Measurements from ENCODE around the gene SWAP70.

The SWAP70 gene

GRCh38 chr11:9753021-9753420 lies 89.1 kb downstream of the SWAP70 start:
- DNase-seq (ENCODE audit: low read depth): no peak

DNA sequence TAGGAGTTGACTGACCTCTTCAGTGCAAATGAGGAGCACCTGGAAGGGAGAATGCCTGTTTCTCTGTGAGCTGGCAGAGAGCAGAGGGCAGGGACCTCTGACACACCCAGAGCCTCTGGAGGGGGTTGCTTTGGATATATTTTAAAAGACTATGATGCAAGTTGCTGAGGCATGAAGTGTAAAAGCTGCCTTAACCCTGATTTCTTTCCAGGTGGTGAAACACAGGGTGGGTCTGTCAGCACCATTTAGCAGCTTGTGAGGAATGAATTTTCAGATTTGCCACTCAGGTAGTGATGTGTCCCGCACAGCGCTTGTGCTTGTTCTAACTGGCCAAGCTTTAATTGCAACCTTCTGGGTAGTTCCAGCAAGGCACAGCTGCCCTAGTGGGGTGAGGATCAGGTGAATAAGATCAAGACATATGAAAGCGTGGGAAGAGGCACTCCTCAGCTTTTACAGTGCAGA lies 90.2 kb downstream of the SWAP70 start:
- DNase-seq (ENCODE audit: low read depth): no peak

DNA sequence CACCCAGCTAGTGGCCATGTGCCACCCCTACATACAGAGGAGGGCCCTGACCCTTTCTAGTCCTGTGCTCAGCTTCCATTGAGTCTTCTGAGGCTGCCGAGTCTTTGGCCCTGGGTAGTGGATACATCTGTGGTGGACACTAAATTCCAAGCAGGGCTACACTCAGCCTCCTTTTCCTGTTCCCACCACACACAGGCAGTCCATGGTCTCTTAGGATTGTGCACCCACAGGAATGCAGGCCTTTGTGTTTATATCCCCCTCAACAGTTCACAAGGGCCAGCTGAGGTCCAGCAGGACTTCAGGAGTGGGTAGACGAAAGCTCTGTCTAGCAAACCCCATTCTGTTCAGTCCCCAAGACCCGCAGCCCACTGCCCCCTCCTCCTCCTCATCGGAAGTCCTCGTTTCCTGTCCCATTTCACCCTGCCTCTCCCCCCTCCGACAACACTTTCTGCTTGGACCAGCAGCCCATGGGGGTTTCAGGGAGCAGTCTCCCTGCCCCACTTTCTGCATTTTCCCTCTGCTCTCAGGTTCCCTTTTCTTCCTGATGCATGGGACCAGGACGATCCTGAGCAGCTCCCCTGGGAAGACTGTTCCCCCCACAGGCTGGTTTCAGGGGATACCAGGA lies 91.8 kb downstream of the SWAP70 start:
- DNase-seq (ENCODE audit: low read depth): no peak

- DNase-seq (ENCODE audit: low read depth): no peak
Measured at GRCh38 chr11:9756461-9756860, 92.6 kb downstream of the SWAP70 start.

DNA sequence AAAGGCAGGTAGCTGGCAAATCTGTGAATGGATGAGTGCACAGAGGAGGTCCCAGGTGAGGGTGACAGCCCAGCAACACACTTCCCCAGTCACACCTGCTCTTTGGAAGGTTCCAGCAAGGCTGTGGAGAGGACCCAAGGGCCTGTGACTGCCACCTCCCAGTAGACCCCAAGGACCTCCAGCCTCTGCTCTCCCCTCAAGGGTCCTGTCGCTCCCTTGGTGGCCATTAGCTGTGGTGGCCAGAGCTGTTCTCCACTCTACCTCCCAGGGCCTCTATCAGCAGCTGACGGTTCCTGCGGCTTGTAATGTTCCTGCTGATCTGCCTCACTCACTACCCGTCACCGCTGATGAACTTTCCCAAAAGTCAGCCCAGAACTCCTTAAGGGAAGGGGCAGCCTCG lies 93.0 kb downstream of the SWAP70 start:
- no peak for DNase-seq (ENCODE audit: low read depth)

DNA sequence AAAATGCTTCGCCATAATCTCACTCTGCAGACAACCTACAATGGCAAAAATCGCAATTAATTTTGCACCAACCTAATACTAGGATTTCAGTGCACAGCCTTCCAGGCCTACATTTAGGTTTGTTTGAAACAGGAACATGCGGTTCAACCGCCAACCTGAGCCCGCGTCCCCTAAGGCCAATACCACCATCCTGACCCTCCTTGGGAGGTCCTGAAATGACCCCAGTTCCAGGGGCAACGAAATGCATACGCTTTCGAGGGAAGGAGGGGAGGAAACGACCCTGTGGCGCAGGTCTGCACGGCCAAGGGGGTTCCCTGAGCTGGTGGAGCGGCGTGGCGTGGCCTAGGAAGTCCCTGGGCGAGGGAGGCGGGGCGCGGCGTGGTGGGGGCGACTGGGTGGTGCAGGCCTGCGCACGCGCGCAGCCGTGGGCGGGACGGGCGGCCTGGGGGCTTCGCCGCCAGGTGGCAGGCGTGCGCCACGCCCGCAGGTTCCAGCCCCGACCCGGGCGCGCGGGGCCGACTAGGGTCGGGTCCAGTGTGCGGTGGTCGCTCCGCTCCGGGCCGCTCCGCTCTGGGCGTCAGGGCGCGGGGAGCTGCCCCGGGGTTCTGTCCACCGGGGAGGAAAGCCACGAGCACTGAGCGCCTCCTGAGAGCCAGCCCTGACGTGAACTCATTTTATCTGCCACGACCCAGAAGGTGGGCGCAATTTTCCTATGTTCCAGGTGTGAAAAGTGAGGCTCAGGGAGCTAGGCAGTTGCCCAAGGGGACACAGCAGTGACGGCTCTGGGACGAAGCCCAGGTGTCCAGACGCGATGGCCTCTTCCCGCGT lies 94.1 kb downstream of the SWAP70 start:
- peak; percentile 89 for DNase-seq (ENCODE audit: low read depth)

DNA sequence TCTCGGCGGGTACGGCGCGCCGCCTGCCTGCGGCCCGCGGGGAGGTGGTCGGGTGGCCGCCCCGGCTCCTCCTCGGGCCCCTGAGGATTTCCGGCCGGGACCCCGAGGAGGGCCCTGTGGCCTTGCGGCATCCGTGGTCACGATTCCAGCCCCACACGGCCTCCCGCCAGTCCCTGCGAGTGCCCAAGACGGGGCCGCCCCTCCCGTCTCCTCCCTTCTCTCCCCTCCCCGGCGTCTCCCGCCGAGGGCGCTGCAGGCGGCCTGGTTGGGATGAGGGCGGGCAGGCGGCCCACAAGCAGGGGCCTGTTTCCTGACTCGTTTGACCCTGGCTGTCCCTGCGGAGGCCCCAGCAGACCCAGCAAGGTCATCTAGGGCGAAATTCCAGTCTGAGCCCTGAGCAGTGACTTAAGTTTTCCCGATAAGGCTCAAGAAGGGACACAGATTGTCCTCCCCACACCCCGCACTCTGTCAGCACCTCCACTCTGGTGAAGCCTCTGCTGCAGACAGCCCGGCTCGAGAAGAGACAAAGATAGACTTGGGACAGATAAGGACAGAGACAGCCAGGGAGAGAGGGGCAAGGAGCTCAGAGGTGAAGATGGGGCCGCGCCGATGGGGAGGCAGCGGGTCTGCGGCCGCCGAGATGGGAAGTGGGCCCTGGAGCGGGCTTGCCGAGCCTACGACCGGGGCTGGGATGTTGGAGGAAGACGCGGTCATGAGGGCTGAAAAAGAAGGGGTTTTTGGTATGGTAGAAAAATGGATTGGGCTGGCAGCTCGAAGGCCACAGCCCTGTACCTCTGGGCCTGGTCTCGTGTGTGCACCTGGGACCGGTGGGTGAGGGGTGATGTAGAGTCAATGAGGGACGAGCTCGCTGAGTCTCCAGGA lies 95.0 kb downstream of the SWAP70 start:
- DNase-seq (ENCODE audit: low read depth): no peak

GRCh38 chr11:9759519-9760192 lies 95.8 kb downstream of the SWAP70 start:
- peak; percentile 96 for DNase-seq (ENCODE audit: low read depth)

- DNase-seq (ENCODE audit: low read depth): no peak
Measured at GRCh38 chr11:9760193-9760575, 96.3 kb downstream of the SWAP70 start.

- no peak for DNase-seq (ENCODE audit: low read depth)
Measured at GRCh38 chr11:9761441-9761945, 97.6 kb downstream of the SWAP70 start.

- no peak for DNase-seq (ENCODE audit: low read depth)
Measured at GRCh38 chr11:9762531-9762930, 98.7 kb downstream of the SWAP70 start.

DNA sequence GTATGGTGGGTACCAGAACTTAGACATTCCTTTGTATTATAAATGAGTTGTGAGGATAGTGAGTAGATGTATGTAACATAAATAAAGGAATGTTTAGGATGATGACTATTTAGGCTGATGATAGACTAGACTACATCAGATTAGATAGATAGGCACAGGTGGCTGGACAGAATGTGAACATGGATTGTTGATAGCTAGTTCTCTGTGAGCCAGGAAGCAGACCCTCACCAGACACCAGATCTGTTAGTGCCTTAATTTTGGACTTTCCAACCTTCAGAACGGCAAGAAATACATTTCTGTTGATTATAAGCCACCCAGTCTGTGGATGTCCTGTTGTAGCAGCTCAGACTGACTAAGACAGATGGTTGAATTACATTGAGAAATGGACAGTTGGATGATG lies 99.4 kb downstream of the SWAP70 start:
- no peak for DNase-seq (ENCODE audit: low read depth)

DNA sequence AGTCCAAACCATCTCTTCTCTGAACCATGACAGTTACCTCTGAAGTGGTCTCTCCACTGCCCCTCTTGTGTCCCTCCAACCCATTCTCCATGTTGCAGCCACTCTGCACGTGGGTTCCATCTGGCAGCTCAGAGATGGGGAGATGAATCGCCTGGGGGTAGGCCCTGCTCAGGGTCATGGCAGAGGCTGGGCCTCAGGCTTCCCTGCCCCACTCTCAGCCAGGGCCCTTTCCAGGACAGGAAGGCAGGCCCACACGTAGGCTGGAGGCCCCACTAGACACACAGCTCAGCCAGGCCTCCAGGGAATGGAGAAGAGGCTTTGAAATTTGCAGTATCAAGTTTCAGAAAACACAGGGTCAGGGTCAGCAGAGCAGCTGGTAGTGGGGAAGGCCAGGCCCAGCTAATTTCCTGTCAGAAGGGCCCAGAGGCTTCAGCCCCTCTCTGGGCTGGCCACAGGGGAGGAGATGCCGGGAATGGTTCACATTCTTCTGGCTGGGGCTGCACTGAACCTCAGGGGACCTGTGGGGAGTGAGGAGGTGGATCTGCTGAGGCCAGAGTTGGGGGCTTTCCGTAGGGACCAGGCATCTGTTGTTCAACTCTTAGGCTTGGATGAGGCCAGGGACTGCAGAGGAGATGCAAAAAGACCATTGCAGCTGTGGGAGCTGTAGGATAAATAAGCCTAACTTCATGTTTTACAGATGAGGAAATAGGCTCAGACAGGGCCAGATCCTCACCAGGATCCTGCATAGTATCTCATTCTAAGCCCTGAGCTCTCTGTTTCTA lies 101.6 kb downstream of the SWAP70 start:
- DNase-seq (ENCODE audit: low read depth): no peak

GRCh38 chr11:9769621-9770020 lies 105.7 kb downstream of the SWAP70 start:
- DNase-seq (ENCODE audit: low read depth): no peak

DNA sequence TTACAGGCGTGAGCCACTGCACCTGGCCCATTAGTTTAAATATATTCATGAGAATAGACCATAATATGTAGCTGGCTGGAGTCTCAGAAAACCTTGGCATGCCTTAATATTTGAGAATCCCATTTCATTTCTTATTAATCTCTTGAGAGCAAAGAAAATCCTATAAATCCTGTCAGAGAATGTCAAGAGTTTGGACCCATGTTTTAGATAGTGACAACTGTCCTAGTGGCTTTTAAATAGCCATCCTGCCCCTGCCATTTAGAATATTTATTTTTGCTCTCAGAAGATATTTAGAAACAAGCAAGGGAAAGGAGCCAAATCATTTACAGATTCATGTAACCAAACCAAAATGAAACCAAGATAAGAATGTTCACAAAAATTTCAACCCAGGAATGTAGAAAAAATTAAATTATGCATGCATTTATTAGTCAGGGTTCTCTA lies 107.2 kb downstream of the SWAP70 start:
- DNase-seq (ENCODE audit: low read depth): no peak

GRCh38 chr11:9772218-9772617 lies 108.3 kb downstream of the SWAP70 start:
- DNase-seq (ENCODE audit: low read depth): no peak

GRCh38 chr11:9773524-9773923 lies 109.6 kb downstream of the SWAP70 start:
- DNase-seq (ENCODE audit: low read depth): no peak

- DNase-seq (ENCODE audit: low read depth): no peak
Measured at GRCh38 chr11:9774109-9774508, 110.2 kb downstream of the SWAP70 start.

GRCh38 chr11:9774591-9775397 lies 110.9 kb downstream of the SWAP70 start:
- DNase-seq (ENCODE audit: low read depth): no peak

DNA sequence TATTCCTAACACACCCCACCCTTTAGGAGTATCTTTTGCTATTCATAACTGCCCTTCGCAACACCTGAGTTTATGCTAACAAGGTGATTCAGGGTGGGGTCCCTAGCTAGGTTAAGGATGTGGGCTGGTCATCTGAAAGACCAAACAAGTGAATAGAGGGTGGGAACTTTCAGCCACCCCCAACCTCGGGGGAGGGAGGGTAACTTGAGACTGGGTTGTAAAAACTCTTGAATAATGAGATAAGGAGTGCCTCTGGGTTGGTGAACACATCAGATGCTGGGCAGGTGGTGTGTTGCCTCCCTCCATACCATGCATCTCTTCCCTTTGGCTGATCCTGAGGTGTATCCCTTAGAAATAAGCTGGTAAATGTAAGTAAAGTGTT lies 111.5 kb downstream of the SWAP70 start:
- DNase-seq (ENCODE audit: low read depth): no peak

Measured in stimulated activated CD4-positive, alpha-beta T cell treated with anti-CD3 and anti-CD28 coated beads, Interleukin-2, amount 100 ng/mL, for 4 hours (primary cell).